CD4-positive, alpha-beta T cell treated with Interleukin-4 for 4 hours (primary cell): ENCODE results near the gene TRABD2A.

Source experiments
- DNase-seq: peaks from one replicate; pipeline ENCODE4 v3.0.0-alpha.2; 2020

Gene TRABD2A

DNA sequence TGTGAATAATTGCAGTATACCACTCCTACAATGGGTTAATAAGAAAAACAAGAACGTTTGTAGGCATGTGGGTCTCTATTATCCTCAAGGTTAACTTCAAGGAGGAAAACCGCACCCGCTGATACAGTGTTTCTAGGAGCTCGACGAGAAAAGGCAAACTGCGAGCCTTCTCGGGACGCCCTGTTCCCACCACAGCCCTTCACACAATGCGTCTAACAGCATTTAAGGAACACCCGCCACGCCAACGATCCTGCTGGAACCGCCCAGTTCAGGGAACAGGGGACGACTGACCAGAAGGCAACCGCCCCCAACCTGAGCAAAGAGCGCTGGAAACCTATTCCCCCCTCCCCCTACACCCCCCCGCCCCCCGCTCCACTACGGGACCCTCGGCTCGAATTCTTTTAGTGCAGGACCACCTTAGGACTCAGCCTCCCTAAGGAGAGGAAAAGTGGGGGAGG is 23.9 kb upstream of the TRABD2A start:
- peak; percentile 24 for DNase-seq

GRCh38 chr2:84904151-84904550 is 23.3 kb upstream of the TRABD2A start:
- no peak for DNase-seq

GRCh38 chr2:84902526-84902925 is 21.6 kb upstream of the TRABD2A start:
- no peak for DNase-seq

GRCh38 chr2:84901593-84902120 is 20.8 kb upstream of the TRABD2A start:
- DNase-seq = no peak

GRCh38 chr2:84900971-84901370 is 20.1 kb upstream of the TRABD2A start:
- no peak for DNase-seq

DNA sequence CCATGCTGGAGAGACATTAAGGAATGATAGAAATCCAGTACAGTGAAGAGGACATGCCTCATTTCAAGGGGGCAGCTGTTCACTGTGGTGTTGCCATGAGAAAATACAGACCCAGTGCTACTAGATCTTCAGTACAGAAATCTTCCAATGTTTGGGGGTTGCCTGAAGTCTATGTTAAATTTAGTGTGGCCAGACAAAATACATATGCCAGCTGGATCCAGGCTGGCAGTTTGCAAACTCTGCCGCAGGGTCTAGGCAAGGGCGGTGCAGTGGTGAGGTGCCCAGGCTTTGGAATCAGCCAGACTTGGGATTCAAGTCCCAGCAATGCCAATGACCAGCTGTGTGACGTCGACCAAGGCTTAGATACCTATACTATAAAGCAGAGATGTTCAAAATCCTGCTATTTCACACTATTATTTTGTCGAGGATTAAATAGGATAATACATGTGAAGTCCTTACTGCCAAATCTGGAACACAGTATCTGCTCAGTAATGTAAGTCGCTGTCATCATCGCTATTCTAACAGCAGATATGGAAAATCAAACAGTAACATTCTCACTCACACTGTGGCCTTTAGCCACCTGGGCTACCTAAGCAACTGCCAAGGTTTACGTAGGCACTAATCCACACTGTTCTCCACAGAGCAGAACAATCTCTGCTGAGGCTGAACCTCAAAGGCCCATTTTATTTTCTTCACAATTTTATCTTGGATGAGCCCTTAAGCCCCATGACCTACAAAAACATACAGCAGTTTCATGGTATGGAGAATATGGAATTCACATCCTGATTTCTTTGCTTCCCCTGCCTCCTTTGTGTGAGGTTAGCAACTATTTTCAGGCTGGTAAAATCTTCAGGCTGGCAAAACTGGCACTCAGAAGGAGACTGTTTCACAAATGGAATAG is 18.7 kb upstream of the TRABD2A start:
- no peak for DNase-seq

- no peak for DNase-seq
These were observed 16.9 kb upstream of the TRABD2A start for GRCh38 chr2:84897773-84898172.

GRCh38 chr2:84896567-84896966 is 15.7 kb upstream of the TRABD2A start:
- no peak for DNase-seq

DNA sequence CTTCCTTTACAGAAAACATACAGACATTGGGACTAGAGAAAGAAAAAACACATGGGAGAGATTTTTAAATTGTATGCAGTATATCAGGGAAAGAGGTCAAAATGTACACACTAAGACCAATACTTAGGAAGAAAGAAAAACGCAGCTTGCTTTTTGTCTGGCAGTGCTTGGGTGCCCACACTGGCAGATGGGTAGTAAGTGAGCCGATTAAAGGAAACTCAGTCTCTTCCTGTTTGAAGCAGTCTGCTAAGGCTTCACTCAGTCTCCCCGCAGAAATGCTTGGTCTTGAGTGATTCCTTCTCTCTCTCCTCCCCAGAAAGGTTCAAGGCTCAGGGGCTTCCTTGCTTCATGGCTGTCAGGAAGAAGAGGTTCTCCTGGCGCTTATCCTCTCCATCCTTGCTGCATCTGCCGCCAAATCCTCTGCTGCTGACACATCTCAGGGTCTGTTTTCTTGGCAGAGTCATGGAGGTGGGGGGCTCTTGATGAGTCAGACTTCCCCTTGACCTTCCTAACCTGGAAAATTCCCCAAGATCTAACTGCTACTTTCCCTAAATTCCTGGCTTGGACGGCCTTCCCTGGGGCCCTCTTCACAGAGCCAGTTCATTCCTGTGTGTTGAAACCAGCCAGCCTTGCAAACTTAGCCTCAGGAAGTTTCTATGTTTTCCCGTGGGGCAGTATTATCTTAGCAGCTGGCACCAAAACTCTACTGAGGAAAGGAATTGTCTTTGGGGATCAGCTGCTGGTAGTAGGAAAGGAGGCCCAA is 14.1 kb upstream of the TRABD2A start:
- no peak for DNase-seq

DNA sequence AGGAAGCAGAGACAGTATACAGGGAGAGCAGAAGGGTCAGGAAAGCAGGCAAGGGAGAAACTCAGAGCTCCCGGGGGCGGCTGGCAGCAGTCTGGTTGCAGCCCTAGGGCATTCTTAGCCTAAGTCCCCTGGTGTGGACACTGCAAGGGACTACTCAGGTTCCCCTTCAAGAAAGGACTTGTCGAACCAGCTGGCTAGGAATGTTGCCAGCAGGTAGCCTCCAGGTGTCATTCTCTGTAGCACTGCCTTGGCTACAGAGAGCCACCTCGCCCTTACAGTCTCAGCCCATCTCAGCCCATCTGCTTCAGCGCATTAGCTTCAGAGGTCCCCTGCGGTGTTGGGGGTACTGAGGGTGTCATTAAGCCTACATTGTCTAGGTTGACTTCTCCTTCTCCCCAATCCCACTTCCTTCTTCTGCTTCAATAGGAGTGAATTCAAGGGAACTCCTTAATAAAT is 13.3 kb upstream of the TRABD2A start:
- no peak for DNase-seq

- no peak for DNase-seq
These were observed 10.6 kb upstream of the TRABD2A start for GRCh38 chr2:84891355-84892010.

- DNase-seq = no peak
These were observed 8.4 kb upstream of the TRABD2A start for GRCh38 chr2:84889332-84889731.

- peak; percentile 81 for DNase-seq
These were observed 7.8 kb upstream of the TRABD2A start for GRCh38 chr2:84888401-84889276.

DNA sequence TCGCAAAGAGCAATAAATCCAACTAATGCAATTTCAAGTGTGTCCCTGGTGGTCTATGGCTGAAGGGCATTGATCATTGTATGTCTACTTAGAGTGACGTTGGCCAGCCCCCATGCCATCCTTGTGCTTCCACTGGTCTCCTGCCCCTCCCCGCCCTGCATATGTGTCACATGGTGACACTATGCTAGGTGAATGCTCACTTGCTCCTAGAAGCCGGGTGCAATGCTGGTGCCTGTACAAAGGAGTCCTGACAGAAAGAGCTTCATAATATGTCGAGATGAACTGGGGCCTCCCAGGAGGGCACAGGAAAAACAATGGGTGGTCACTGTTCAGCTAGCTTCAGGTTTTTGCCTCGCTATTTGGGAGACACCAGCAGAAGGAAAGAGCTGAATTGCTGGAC is 5.9 kb upstream of the TRABD2A start:
- DNase-seq = no peak

DNA sequence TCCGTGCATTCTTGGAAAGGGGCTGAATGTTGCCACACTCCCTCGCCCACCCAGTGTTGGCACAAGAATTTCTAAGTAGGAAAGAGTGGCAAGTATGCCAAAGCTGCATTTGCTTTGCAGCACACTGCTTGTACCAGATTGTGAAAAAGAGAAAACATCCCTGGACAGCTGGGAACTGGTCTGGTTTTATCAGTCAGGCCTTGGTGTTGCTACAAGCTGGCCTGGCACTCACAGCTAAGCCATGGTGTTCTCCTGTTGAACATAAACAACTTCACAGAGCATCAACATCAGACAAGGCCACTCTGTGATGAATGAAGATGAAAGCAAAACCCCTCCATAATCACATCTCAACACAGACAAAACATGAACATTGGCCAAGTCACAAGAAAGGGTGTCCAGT is 4.2 kb upstream of the TRABD2A start:
- no peak for DNase-seq

DNA sequence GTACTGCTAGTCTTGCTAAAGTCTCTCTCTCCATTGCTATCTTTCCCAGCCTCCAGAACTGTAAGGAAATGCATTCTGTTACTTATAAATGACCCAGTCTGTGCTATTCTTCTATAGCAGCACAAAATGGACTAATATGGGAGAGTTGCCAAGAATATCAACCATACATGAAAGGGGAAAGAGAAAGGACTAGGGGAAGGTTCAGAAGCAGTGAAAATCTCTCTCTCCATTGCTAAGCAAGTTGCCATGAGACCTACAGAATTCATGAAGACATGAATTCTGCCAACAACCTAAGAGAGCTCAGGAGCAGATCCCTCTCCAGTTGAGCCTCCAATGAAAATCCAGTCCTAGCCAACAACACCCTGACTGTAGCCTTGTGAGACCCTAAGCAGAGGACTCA is 3.6 kb upstream of the TRABD2A start:
- no peak for DNase-seq

DNA sequence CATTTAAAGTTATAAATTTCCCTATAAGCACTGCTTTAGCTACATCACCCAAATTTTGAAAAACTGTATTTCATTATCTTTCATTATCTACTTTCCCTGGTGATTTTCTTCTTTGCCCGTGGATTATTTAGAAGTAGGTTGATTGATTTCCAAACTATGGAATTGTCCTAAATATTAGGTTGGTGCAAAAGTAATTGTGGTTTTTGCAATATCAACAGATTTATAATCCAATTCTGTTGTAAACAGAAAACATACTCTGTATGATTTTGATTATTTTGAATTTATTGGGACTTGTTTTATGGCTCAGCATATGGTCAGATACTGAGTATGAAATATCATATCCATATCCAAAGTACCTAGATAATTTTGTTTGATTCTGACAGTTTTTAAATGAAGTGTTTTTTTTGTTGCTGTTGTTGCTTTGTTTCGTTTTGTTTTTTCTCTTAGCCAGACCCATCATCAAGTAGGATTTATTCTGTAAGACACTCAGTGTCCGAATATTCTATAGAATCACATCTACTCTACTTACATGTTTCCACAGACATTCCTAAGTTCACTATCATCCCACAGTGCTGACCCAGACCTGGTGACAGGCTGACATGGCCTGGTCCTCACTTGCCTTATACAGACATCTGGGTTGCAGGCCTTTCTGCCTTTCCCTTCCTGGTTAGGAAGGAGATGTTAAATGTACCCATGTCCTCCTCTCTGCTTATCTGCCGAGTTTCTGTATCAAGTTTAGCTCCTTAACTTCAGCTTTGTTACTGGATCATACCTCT is 2.1 kb upstream of the TRABD2A start:
- DNase-seq = no peak

- DNase-seq = no peak
These were observed 1.5 kb upstream of the TRABD2A start for GRCh38 chr2:84882414-84882738.

DNA sequence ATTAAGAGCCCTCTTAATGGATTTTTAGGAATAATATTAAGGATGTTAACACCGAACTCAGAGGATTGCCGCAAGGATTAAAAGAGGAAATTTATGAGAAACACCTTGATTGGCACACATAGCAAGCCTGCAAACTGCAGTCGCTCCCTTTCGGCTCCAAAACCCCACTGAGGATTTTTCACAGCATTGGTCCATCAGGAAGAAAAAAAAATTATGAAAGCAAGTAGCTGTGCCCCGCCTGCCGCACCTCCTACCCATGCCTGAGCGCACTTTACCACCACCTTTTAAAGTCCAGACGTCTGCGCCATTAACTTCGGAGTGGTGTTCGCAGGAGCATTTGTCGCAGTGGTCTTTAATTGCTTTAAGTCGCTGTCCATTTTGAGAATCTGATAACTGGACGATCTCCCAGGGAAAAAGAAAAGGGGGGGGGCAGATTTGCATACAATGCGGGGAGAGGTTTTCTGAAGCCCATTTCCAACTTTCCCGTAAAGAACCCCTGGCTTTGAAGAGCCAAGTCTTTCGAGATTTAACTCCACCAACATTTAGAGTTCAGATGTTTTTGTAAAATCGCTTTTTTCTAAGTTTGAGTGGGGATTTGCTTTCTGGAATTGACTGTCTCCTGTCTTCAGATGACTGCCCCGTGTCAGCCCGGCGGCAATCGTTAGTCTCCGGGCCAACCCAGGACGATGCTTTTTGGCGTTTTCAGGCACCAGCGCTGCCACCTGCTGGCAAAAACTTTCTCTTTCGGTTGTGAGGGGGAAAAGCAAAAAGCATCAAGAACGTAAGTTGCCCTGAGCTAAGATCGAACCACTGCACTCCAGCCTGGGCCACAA is 913 bp upstream of the TRABD2A start:
- DNase-seq = peak; percentile 90

DNA sequence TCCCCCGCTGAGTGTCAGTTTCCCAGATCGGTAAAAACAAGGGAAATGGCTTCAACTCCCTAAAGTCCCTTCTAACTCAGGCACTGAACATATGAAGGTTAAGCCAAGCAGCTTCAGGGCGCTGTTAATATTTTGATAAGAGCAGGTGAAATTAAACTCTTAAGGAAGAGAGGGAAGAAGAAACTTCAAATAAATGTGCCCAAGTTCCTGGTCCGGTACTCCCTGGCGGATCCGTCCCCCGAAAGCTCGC is 564 bp downstream of the TRABD2A start:
- DNase-seq = no peak
